ENCODE measurements around the gene DAAM2.

Gene DAAM2

GRCh38 chr6:39861663-39862062 lies 69.5 kb downstream of the DAAM2 start:
- no peak for TF ChIP-seq CTCF (IDR thresholded peaks at IDR 0.05; ENCODE audit: extremely low read depth, insufficient read depth, missing control alignments)
- in situ Hi-C loops (cut with MboI; ENCODE audit: low pct_unique_long_range_greater_than_20kb, low sequenced_read_pairs, unreplicated experiment) = no loop called here
- no peak for DNase-seq (ENCODE audit: low spot score)

- DNase-seq (ENCODE audit: low spot score) = peak; percentile 69
- in situ Hi-C loops (cut with MboI; ENCODE audit: low pct_unique_long_range_greater_than_20kb, low sequenced_read_pairs, unreplicated experiment) = no loop called here
- peak; percentile 80 for TF ChIP-seq CTCF (IDR thresholded peaks at IDR 0.05; ENCODE audit: extremely low read depth, insufficient read depth, missing control alignments)
Measured at GRCh38 chr6:39865011-39865888, 73.1 kb downstream of the DAAM2 start.

GRCh38 chr6:39867592-39867991 lies 75.4 kb downstream of the DAAM2 start:
- no peak for TF ChIP-seq CTCF (IDR thresholded peaks at IDR 0.05; ENCODE audit: extremely low read depth, insufficient read depth, missing control alignments)
- DNase-seq (ENCODE audit: low spot score) = no peak
- in situ Hi-C loops (cut with MboI; ENCODE audit: low pct_unique_long_range_greater_than_20kb, low sequenced_read_pairs, unreplicated experiment) = no loop called here

- in situ Hi-C loops (cut with MboI; ENCODE audit: low pct_unique_long_range_greater_than_20kb, low sequenced_read_pairs, unreplicated experiment) = no loop called here
- DNase-seq (ENCODE audit: low spot score) = no peak
- TF ChIP-seq CTCF (IDR thresholded peaks at IDR 0.05; ENCODE audit: extremely low read depth, insufficient read depth, missing control alignments) = peak; percentile 14
Measured at GRCh38 chr6:39870950-39871349, 78.8 kb downstream of the DAAM2 start.

GRCh38 chr6:39873439-39873838 lies 81.3 kb downstream of the DAAM2 start:
- no peak for DNase-seq (ENCODE audit: low spot score)
- in situ Hi-C loops (cut with MboI; ENCODE audit: low pct_unique_long_range_greater_than_20kb, low sequenced_read_pairs, unreplicated experiment) = no loop called here
- TF ChIP-seq CTCF (IDR thresholded peaks at IDR 0.05; ENCODE audit: extremely low read depth, insufficient read depth, missing control alignments) = no peak

- in situ Hi-C loops (cut with MboI; ENCODE audit: low pct_unique_long_range_greater_than_20kb, low sequenced_read_pairs, unreplicated experiment) = no loop called here
- no peak for TF ChIP-seq CTCF (IDR thresholded peaks at IDR 0.05; ENCODE audit: extremely low read depth, insufficient read depth, missing control alignments)
- no peak for DNase-seq (ENCODE audit: low spot score)
Measured at GRCh38 chr6:39876111-39876510, 83.9 kb downstream of the DAAM2 start.
